GM21717 (cell line): Measurements from ENCODE around the gene PDXDC1.
"Not testable (repeated sequence)": the region's sequence is repeated elsewhere in the genome, so short reads cannot be mapped to it uniquely, and the experiment has no call there.

Experiments used
- ATAC-seq: cut with Tn5 transposase; IDR thresholded peaks from one replicate; pipeline ENCODE4 v1.9.1; 2021; ENCODE audit warnings: mild to moderate bottlenecking, moderate library complexity; ENCODE audit not compliant: unreplicated experiment

PDXDC1 gene

GRCh38 chr16:15034266-15035162, 59.7 kb downstream of the PDXDC1 start:
- ATAC-seq, result no peak

DNA sequence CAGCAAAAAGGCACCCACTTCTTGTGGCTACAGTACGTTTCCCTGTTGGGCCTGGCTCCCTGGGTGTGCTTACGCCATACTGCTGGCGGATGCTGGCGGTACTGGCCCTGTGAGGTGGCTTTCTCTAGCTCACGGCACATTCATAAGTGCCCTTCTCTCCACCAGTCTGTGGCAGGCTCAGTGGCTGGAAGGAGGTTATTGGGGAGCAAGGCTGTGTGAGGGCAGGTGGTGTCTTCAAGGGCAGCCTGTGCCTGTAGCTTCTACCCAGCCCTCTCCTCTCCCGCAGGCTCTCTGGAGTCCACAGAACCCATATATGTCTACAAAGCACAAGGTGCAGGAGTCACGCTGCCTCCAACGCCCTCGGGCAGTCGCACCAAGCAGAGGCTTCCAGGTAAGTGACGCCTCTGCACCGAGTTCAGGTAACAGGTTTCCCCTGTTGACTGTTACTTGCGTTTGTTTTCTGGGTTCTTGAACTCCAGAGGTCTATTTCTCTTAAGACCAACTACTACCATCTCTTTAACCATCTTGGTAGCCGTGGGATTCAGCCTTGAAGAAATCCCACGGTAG, 60.4 kb downstream of the PDXDC1 start:
- ATAC-seq, result no peak

- no peak for ATAC-seq
These were observed 62.2 kb downstream of the PDXDC1 start for GRCh38 chr16:15037003-15037402.

- ATAC-seq, result no peak
These were observed 62.9 kb downstream of the PDXDC1 start for GRCh38 chr16:15037745-15038144.

GRCh38 chr16:15038689-15039088, 63.9 kb downstream of the PDXDC1 start:
- ATAC-seq, result no peak

GRCh38 chr16:15041271-15042004, 66.6 kb downstream of the PDXDC1 start:
- no peak for ATAC-seq

DNA sequence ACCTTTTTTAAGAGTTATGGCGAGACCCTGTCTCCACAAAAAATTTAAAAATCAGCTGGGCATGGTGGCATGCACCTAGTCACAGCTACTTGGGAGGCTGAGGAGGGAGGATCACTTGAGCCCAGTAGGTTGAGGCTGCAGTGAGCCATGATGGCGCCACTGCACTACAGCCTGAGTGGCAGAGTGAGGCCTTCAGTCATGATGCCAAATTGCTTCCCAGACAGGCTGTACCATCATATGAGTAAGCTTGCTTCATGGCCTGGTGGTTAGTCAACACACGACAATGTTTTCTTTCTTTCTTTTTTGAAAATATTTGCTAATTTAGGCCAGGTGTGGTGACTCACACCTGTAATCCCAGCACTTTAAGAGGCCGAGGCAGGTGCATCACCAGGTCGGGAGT, 68.5 kb downstream of the PDXDC1 start:
- ATAC-seq, result no peak

DNA sequence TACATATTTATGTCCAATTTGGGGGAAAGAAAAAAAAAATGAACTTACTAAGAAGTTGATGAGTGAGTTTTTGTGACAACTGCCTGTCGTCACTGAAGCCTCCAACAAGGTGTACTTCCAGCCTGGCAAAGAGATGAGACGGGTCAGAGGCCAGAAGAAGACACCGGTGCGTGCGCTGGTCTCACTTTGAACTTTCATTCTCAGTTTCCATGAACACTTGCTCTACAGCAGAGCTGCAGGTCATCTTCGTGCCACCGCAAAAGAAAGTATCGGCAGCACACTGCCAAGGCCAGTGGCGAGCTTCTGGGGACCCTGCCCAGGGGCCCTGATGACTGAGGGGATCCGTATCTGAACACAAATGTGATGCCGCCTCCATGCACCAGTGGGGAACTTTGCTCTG, 69.5 kb downstream of the PDXDC1 start:
- ATAC-seq, result no peak

DNA sequence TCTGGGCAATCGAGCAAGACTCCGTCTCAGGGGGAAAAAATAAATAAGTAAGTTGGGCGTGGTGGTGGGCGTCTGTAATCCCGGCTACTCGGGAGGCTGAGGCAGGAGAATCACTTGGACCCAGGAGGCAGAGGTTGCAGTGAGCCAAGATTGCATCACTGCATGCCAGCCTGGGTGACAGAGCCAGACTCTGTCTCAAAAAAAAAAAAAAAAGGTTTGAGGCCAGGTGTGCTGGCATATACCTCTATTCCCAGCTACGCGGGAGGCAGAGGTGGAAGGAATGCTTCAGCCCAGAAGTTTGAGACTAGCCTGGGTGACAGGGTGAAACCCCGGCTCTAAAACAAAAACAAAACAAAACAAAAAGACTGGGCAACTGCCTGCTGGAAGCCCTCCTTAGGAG, 70.4 kb downstream of the PDXDC1 start:
- ATAC-seq, result not testable (repeated sequence)

- ATAC-seq, result no peak
These were observed 72.0 kb downstream of the PDXDC1 start for GRCh38 chr16:15046692-15047376.

- no peak for ATAC-seq
These were observed 74.9 kb downstream of the PDXDC1 start for GRCh38 chr16:15049581-15050180.

GRCh38 chr16:15050440-15050839, 75.6 kb downstream of the PDXDC1 start:
- not testable (repeated sequence) for ATAC-seq

GRCh38 chr16:15051387-15051951, 76.6 kb downstream of the PDXDC1 start:
- no peak for ATAC-seq

- ATAC-seq, result no peak
These were observed 78.1 kb downstream of the PDXDC1 start for GRCh38 chr16:15052747-15053476.

- ATAC-seq, result no peak
These were observed 79.1 kb downstream of the PDXDC1 start for GRCh38 chr16:15053904-15054303.

DNA sequence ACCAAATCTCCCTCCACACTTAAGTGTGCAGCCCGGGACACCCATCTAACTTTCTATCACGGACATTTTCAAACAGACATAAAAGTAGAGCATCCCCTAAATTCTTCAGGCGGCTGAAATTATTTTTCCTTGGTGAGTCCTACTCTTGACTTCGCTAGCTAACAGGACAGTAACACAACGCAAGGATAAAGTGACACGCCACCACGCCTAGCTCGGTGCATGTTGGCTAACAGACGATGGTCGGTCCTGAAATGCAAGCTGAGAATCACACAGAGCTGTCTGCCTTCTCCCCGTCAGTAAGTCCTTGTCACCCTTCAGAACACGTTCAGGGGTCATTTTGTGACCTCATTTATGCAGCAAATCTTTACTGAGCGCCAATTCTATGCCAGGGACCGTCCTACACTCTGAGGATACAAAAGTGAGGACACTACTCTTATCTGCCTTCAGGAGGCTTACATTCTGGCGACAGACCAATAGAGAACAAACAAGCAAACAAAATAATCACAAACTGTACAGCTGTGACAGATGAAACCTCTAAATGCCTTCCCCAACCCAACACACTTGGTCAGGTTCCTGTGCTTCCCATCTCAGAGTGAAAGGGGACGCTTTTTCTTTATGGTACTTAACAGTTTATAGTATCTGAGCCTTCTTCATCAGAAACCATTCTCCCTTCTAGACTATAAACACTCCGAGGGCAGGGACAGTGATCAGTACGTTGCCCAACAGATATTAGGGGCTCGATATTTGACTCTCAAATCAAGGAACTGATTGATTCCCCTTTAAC, 79.7 kb downstream of the PDXDC1 start:
- no peak for ATAC-seq

GRCh38 chr16:15055141-15056053, 80.6 kb downstream of the PDXDC1 start:
- ATAC-seq, result peak; percentile 52
